NT2/D1 (cell line): ENCODE results near the gene PALD1.
"Not testable (repeated sequence)": the region's sequence is repeated elsewhere in the genome, so short reads cannot be mapped to it uniquely, and the experiment has no call there.

Experiments used
- DNase-seq: peaks from one replicate; pipeline ENCODE4 v3.0.0-alpha.2; 2011; ENCODE audit warnings: low read depth, low spot score
- H3K27me3 ChIP-seq: 2 replicates; pipeline ENCODE4 v1.6.0; 2011; ENCODE audit warnings: mild to moderate bottlenecking; ENCODE audit not compliant: insufficient read length, insufficient read depth
- H3K36me3 ChIP-seq: 2 replicates; pipeline ENCODE4 v1.6.1; 2011; ENCODE audit warnings: mild to moderate bottlenecking, low read length, mixed read lengths; ENCODE audit not compliant: insufficient read depth, insufficient read length
- H3K4me1 ChIP-seq: 2 replicates; pipeline ENCODE4 v1.5.1; 2011; ENCODE audit not compliant: insufficient read depth, insufficient read length
- H3K4me3 ChIP-seq: 2 replicates; pipeline ENCODE4 v1.5.1; 2011; ENCODE audit warnings: low read depth; ENCODE audit not compliant: insufficient read length
- H3K9ac ChIP-seq: 2 replicates; pipeline ENCODE4 v1.6.0; 2011; ENCODE audit warnings: low read depth; ENCODE audit not compliant: insufficient read length
- H3K9me3 ChIP-seq: 2 replicates; pipeline ENCODE4 v1.5.1; 2011; ENCODE audit warnings: mild to moderate bottlenecking, low read length; ENCODE audit not compliant: insufficient read depth
- SUZ12 ChIP-seq: IDR thresholded peaks from 2 replicates; pipeline ENCODE4 v1.6.1; 2011; ENCODE audit not compliant: insufficient read length, insufficient read depth; ENCODE audit errors: extremely low read depth
- YY1 ChIP-seq: IDR thresholded peaks from 2 replicates; pipeline ENCODE4 v1.6.1; 2011; ENCODE audit not compliant: insufficient read length, insufficient read depth
- ZNF274 ChIP-seq: IDR thresholded peaks from 2 replicates; pipeline ENCODE4 v1.6.1; 2011; ENCODE audit warnings: mild to moderate bottlenecking, low read depth, low read length

PALD1 gene

DNA sequence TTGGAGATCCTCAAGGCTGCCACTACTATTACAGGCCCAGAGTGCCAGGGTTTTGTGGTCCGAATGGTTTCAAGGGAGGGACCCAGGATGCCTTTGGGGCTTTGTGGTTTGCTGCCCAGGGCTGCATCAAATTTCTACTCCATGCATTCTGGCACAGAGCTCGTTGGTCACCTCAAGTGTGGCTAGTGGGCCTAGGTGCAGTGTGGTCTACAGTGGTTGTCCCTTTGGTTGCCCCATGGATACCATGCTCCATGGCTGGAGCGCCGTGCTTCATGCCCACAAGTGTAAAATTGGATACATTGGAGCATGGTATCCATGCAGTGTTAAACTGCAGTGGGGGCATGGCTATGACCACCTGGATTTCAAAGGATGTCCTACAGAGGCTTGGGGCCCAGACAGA, 129.4 kb downstream of the PALD1 start:
- H3K36me3 ChIP-seq: no peaks in the 10 kb centered on the region
- H3K27me3 ChIP-seq: no peaks in the 10 kb centered on the region
- no peak for TF ChIP-seq YY1
- TF ChIP-seq SUZ12: no peak
- TF ChIP-seq ZNF274: no peak
- no peaks in the 10 kb centered on the region for H3K9me3 ChIP-seq
- DNase-seq: no peak
- no peak overlapping the region for H3K4me3 ChIP-seq
- no peaks in the 10 kb centered on the region for H3K4me1 ChIP-seq
- H3K9ac ChIP-seq: no peak overlapping the region

DNA sequence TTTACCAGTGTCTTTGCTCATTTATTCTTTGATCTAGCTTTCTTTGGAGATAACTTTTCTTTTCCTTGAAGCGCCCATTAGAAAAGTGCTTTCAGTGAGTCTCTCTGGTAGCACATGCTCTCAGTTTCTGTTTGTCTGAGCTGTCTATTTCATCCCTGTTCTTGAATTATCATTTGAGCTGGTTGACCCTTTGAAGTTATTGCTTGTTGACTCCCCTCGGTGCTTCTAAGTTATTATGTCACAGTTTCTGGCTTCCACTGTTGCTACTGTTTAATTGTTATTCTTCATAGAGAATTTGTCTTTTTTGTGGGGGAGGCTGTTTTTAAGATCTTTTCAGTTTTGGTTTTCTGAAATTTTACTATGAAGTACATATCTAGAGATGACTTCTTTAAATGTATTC, 135.4 kb downstream of the PALD1 start:
- TF ChIP-seq SUZ12: no peak
- TF ChIP-seq YY1: no peak
- no peak for TF ChIP-seq ZNF274
- H3K4me1 ChIP-seq: no peaks in the 10 kb centered on the region
- no peaks in the 10 kb centered on the region for H3K36me3 ChIP-seq
- no peaks in the 10 kb centered on the region; the same call in none of the 2 replicates for H3K9me3 ChIP-seq
- no peak overlapping the region for H3K4me3 ChIP-seq
- H3K27me3 ChIP-seq: no peaks in the 10 kb centered on the region
- no peak for DNase-seq
- no peak overlapping the region for H3K9ac ChIP-seq

- not testable (repeated sequence) for H3K36me3 ChIP-seq, DNase-seq, H3K9me3 ChIP-seq, H3K9ac ChIP-seq, H3K4me1 ChIP-seq, H3K4me3 ChIP-seq, H3K27me3 ChIP-seq
Observed at GRCh38 chr10:70614364-70614763, 135.8 kb downstream of the PALD1 start.

- Histone ChIP-seq H3K4me3 (no peak overlapping the region), H3K4me1 (no peaks in the 10 kb centered on the region), H3K9me3 (peaks cover 8% of the 10 kb centered on the region), H3K9ac (no peak overlapping the region), H3K36me3 (no peaks in the 10 kb centered on the region), H3K27me3 (no peaks in the 10 kb centered on the region)
- DNase-seq: no peak
- TF ChIP-seq YY1 (no peak), ZNF274 (no peak), SUZ12 (no peak)
Observed at GRCh38 chr10:70615211-70615610, 136.6 kb downstream of the PALD1 start.

GRCh38 chr10:70615784-70616522, 137.4 kb downstream of the PALD1 start:
- Histone ChIP-seq H3K9ac (no peak overlapping the region), H3K36me3 (no peaks in the 10 kb centered on the region), H3K4me1 (no peaks in the 10 kb centered on the region), H3K9me3 (peaks cover 13% of the 10 kb centered on the region), H3K27me3 (no peaks in the 10 kb centered on the region), H3K4me3 (no peak overlapping the region)
- no peak for DNase-seq
- no peak for TF ChIP-seq SUZ12
- TF ChIP-seq ZNF274: no peak
- TF ChIP-seq YY1: no peak

DNA sequence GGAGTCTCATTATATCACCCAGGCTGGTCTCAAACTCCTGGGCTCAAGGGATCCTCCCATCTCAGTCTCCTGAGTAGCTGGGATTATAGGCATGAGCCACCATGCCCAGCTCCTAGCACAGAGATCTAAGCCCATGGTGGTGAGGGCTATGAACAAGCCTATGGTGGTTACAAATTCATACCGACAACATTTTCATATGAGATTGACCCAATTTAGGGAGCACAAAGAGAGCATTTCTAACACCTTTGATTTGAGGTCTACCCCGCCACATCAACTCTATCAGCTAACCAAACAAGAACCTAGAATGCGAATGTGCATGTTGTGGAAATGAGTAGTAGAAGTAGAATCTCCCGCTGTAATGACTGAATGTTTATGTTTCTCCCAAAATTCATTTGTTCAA, 138.2 kb downstream of the PALD1 start:
- TF ChIP-seq SUZ12 (no peak), YY1 (no peak), ZNF274 (no peak)
- Histone ChIP-seq H3K9me3 (peaks cover 13% of the 10 kb centered on the region), H3K36me3 (no peaks in the 10 kb centered on the region), H3K4me3 (no peak overlapping the region), H3K4me1 (no peaks in the 10 kb centered on the region), H3K27me3 (no peaks in the 10 kb centered on the region), H3K9ac (no peak overlapping the region)
- no peak for DNase-seq
